Measurements from ENCODE around the gene BPIFA2.
"Not testable (repeated sequence)": the region's sequence is repeated elsewhere in the genome, so short reads cannot be mapped to it uniquely, and the experiment has no call there.

The BPIFA2 gene, protein sequence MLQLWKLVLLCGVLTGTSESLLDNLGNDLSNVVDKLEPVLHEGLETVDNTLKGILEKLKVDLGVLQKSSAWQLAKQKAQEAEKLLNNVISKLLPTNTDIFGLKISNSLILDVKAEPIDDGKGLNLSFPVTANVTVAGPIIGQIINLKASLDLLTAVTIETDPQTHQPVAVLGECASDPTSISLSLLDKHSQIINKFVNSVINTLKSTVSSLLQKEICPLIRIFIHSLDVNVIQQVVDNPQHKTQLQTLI

DNA sequence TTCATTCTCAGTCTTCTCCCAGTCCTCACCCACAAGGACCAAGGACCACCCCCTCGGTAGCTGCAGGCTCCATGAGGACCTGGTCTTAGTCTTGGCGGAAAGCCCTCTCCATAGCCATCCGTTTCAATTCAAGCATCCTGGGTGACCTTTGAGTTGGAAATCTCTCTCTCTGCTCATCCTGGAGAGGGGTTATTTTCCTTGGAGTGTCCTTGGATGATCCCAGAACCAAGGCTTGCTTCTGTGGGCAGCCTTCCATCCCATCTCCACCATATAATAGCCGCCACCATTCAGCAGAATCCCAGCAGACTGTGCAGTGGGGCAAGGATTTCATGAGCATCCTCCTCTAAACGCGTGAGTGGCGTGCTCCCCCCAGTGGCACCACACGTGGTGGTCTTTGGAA is at the start of gene BPIFA2:
Gene BPIFA2 (plus strand): TSS at position 301 of the 400 bp plus-strand sequence. CDS start 987 bp downstream, outside the sequence.
- DNase-seq, result no peak

DNA sequence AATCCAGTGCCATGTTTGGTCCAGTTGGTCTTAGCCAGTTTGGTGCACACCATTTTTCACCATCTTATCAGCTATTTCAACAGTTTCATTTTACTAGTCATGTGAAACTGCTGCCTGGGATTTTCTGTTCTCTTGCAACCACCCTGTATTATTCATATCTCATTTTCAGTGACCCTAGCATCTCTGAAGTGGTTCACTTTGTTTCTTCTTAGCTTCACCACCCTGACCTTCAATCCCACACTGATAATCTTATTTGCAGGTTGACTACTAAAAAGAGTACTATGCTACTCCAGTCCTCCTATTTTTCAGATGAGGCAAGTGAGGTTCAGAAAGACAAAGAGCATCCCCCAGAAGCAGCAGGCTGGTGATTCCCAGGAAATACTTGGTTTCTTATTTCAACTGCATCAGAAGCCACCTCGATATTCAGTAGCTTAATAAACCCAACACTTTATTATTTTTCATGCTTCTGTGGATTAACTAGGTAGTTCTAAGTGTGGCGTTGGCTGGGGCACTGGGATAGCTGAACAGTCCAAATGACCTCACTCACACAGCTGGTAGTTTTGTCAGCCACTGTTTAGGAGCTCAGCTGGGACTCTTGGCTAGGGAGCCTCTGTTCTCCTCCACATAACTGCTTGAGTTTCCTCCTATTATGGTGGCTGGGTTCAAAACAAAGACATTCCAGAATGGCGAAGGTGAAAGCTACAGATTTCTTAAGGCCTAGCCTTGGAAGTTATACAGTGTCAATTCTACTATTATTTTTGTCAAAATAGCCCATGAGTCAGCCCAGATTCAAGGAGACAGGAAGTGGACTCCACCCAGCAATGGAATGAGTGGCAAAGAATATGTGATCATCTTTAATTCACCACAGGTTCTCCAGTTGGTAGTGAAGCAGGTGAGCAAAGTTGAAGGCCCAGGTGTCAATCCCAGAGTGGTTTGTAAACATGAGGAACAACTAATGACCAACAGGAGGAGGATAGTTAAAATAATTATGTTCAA is 47.9 kb upstream of the BPIFA2 start:
- DNase-seq, result no peak

GRCh38 chr20:33120934-33121333 is 47.0 kb upstream of the BPIFA2 start:
- DNase-seq, result no peak

GRCh38 chr20:33122297-33122696 is 45.7 kb upstream of the BPIFA2 start:
- not testable (repeated sequence) for DNase-seq

DNA sequence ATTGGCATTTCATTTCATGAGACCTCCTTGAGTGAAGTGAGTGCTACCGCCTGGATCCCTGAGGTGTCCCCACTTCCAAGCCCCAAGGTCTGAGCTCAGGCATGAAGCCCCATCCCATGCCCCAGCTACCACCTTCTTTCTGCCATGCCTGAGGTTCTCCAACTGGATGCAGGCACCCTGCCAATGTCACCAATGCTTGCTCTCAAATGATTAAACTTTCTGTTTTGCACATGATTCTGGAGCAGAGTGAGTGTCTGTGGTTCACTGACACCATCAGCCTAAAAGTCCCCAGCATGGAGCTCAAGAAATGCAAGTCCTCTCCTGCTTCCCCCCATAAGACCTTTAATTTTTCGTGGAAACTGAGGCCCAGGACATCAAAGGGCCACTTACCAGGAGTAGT is 43.7 kb upstream of the BPIFA2 start:
- no peak for DNase-seq

GRCh38 chr20:33124994-33125393 is 43.0 kb upstream of the BPIFA2 start:
- no peak for DNase-seq

GRCh38 chr20:33125983-33126382 is 42.0 kb upstream of the BPIFA2 start:
- no peak for DNase-seq

- no peak for DNase-seq
Measured at GRCh38 chr20:33127422-33128097, 40.4 kb upstream of the BPIFA2 start.

DNA sequence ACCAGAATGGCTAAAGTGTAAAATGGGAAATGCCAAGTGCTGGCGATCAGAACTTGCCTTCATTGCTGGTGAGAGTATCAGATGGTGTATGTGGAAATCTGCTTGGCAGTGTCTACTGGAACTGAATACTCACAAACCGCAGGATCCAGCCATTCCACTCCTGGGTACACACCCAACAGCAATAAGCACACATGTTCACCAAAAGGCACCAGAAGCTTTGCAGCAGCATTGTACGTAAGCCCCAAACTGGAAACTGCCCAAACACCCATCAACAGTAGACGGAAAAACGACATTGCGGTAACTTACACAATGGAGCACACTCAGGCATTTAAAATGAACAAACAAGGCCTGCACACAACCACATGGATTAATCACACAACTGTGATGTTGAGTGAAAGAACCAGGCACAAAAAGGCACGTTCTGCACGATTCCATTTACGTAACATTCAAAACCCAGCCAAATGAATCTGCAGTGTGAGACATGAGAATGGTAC is 37.3 kb upstream of the BPIFA2 start:
- no peak for DNase-seq

DNA sequence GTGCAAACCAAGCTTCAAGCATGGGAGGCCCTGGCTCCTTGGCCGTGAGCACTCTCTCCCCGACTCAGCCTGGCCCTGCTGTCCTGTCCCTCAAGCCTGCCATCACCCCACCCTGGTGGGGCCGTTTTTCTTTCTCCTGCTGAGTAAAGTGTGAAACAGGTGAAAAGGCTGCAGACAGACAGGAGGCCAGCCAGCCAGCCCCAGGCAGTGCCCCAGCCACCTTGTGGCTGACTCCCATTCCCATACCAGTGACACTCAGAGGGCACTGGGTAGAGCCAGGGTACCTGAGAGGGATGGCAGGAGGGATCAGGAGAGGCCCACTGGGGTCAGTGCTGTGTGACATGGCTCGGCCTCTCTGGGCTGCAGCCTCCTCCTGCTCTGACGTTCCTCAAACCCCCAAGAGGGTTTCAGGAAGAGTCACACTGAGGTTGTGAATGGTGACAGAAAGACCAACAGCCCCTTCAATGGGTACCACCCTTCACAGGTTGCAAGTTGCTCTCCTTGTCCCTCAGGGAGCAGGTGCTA is 35.9 kb upstream of the BPIFA2 start:
- DNase-seq, result no peak

DNA sequence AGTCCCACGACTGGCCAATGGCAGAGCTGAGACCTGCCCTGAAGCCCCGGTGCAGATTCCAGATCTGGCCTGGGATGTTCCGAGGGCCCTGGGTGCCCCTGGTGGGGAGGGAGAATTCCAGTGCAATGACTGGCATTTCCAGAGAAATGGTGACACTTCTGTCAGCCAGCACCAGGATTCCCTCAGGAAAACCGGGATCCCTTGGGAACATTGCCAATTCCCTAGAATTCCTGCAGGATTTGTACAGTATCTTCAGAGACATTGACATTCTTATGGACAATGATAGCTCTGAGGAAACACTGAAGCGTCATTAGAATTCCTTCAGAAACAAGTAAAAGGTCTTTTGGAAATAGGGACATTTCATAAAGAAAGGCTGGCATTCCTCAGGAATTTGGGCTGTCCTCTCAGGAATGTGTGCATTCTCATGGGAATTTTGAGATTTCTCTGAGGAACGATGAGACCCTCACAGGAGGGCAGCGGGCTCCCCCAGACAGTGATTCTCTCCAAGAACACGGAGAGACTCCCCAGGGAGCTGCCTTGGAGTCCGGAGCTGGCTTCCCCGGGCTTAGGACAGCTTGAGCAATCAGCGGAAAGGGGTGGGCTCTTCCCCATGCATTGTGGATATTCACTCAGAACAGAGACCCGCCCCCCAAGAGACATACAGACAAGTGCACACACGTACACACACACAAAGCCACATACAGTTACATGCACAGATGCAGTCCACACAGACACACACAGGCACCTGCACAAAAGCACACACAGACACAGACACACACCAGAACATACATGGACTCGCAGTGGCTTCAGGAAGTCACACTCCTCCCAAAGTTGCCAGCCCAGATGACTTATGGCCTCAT is 35.2 kb upstream of the BPIFA2 start:
- no peak for DNase-seq

DNA sequence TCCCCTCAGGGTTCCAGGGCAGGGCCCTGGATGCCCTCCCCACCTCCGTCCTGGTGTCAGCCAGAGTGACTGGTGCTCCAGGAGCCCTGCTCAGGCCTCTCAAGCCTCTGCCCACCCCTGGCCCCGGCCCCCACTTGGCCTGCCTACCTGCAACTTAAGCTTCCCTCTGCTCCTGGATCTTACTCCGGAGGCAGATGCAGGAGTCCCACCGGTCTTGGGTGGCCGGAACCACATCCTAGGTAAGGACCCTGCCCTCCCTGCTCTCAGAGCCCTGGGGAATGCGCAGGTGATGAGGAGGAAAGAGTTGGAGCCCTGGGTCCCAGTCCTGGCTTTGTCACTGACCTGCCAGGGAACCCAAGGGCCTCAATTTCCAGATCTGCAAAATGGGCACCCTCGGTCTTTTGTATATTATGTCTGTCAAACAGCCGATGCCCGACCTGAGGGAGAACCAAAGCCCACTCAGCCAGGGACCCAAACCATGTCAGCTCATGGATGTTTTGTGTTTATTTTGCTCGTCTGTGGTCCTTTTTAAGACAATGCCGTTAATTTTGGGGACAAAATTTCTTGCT is 34.5 kb upstream of the BPIFA2 start:
- no peak for DNase-seq

DNA sequence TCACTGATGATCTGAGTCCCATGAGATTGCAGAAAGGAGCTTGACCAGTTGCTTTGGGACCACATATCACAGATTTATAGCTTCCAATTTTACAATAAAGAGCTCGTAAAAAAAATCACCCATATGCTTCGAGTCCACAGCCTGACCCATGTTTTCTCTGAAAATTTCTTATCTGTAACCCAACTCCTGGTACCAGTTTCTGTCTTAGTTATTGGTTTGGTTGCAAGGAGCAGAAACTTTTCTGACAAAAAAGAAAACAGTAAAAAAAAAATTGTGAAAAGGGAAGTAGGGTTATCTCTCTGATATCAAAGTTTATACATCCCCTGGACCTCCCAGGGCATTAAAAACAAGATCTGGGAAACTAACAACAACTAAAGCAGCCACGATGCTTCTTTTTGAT is 30.8 kb upstream of the BPIFA2 start:
- DNase-seq, result no peak

DNA sequence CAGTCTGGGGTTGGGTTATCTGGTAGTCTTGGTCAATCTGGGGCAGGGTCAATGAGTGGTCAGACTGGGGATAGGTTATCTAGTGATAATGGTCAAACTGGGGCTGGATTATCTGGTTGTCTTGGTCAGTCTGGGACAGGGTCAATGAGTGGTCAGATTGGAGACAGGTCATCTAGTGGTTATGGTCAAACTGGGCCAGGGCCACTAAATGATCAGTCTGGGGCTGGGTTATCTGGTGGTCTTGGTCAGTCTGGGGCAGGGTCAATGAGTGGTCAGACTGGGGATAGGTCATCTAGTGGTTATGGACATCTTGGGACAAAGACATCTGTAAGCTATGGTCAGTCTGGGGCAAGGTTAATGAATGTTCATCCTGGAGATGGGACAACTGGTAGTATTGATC is 28.5 kb upstream of the BPIFA2 start:
- no peak for DNase-seq

DNA sequence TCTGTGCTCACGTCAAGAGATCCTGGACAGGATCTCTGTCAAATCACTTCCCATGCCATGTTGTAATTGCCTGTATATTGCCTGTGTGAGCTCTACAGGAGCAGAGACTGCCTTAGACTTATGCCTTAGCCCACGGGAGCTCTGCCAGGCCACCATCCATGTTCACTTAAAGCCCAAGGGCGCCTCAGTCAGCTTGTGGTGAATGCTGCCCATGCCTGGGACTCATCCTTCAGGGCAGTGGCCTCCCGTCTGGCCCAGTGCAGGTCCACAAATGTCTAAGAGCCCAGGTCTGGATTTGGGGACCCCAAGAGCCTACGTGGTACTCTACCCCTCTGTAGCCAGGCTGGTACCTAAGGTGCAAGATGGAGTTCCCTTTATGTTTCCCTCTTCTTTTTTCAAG is 22.4 kb upstream of the BPIFA2 start:
- DNase-seq, result no peak

DNA sequence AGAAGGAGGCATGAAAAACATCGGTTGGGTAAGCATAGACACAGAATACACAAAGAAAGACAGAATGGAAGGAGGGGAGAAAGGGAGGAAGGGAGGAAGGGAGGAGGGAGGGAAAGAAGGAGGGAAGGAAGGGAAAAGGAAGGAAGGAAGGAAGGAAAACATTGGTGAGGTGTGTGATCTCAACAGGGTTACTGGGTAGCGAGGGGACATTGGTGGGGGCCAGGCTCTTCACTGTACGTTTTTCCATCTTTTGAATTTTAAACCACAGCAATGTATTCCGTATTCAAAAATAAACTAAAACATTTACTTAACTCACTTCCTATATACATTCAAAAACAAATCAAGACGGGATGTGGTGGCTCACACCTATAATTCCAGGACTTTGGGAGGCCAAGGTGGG is 20.7 kb upstream of the BPIFA2 start:
- DNase-seq, result no peak

- DNase-seq, result no peak
Measured at GRCh38 chr20:33148040-33148439, 19.9 kb upstream of the BPIFA2 start.

- no peak for DNase-seq
Measured at GRCh38 chr20:33154252-33154651, 13.7 kb upstream of the BPIFA2 start.

DNA sequence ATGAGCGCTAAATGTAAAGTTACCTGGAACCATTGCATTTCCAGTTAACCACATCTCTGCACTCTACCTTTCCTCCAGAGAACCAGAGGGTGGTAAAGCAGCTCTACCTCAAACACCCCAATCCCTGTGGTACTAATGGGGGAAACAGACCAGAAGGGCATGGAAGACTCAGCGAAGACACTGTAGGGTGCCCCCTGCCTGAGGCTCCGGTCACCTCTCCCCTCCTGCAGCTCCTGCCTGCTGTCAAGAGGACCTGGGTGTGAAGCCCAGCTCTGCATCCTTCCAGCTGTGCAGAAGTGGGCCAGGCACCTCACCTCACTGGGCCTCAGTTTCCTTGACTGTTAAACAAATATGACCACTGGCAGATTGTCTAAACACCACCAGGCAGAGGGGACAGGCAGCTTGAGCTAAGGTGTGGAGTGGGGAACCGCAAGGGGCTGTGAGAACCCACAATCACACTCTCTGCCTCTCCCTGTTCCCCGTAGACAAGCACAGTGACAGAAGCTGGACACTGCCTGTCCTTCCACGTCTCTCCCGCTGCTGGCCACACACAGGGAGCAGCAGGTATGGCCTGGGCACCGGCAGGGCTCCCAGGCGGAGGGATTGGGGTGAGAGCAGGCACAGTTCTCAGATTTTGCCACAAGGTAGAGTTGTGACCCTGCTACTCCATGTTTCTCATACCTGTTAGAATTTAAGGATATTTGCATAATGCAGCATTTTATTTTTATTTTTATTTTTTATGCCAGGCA is 9.1 kb upstream of the BPIFA2 start:
- no peak for DNase-seq

DNA sequence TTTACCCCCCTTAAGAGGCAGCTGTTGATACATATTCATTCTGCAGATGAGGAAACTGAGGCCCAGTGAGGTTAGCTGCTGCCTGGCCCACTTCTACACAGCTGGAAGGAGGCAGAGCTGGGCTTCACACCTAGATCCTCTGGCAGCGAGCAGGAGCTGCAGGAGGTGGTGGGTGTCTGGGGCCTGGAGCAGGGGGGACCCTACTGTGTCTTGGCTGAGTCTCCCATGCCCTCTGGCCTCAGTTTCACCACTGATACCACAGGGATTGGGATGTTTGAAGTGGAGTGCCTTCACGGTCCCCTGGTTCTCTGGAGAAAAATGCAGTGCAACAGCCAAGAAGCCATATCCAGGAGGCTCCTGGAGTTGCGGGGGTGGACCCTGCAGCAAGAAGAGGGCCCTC is 8.2 kb upstream of the BPIFA2 start:
- no peak for DNase-seq

DNA sequence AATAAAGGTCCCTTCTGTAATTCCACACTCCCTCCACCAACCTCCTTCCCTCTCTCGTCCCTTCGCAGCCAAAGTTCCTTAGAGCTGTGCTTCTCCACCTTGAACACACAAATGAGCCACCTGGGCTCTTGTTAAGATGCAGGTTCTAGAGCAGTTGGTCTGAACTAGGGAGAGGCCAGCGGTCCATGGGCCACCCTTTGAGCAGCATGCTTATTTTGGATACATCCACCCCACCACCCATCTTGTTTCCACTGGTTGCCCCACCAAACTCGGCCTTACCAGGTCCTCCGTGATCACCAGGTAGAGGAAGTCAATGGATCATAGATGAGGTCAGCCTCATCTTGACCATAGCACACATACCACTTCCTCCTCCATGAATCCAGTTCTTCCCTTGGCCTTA is 7.3 kb upstream of the BPIFA2 start:
- no peak for DNase-seq
